Measurements from ENCODE around the gene TDG.
"Not testable (repeated sequence)": the region's sequence is repeated elsewhere in the genome, so short reads cannot be mapped to it uniquely, and the experiment has no call there.

The TDG gene

GRCh38 chr12:104023710-104024109 lies 58.0 kb downstream of the TDG start:
- no peak for DNase-seq

DNA sequence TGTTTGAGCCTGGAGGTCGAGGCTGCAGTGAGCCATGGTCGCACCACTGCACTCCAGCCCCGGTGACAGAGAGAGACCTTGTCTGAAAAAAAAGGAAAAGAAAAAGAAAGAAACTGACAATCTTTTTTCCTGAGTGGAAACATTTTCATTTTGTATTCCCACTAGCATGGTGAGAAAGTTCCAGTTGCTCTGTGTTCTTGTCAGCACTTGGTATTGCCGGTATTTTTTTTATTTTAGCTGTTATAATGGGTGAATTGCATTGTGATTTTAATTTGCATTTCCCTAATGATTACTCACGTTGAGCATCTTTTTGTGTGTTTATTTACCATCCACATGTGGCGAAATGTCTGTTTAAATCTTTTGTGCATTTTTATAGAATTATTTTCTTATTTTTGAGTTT lies 58.7 kb downstream of the TDG start:
- DNase-seq, result no peak

DNA sequence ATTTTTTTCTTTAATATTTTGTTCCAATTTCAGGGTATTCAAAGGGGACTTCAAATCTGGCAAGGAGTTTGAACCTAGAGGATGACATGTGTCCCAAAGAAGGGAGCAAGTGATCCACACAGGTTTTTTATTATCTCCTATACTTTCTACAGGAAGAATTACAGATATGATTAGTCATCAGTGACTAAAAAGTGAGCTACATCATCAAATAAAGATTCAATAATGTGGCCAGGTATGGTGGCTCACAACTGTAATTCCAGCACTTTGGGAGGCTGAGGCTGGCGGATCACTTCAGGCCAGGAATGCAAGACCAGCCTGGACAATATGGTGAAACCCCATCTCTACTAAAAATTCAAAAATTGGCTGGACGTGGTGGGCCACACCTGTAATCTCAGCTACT lies 60.1 kb downstream of the TDG start:
- no peak for DNase-seq

DNA sequence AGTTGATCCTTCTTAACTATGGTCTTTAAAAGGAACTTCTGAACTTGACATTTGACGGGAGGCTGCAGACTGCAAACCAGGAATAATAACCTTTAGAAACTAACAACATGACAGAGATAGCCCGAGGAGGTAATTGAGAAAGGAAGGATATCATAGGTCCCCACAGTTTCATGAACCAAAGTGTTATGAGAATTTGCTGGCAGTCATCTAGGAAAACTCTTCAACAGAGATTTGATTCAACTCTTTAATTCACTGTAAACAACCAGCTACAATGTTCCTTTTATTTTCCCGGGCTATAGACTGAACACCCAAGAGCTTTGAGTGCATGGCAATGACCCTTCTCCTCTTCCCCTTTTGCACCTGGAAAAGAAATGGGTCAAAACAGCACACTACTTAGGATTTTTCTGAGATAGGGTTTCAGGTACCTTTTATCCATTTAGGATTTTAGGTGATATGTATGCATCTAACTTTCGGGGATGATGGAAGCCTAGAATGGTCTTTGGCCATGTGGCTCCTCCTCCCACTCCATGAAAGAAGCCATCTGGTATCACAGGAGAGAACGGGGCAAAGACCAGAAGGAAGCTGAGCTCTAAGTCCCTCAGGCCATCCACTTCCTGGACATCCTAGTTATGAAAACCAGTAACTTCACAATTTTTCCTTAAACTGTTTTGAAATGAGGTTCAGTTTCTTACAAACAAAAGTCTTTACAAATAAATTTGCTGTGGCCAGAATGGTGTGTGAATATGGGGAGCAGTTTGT lies 61.3 kb downstream of the TDG start:
- no peak for DNase-seq

DNA sequence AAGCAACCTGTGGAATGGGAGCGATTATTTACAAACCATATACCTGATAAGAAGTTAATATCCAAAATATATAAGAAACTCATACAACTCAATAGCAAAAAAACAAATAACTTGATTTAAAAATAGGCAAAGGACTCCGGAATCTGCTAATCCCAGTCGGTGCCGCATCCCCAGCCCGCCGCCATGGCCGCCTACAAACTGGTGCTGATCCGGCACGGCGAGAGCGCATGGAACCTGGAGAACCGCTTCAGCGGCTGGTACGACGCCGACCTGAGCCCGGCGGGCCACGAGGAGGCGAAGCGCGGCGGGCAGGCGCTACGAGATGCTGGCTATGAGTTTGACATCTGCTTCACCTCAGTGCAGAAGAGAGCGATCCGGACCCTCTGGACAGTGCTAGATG lies 64.9 kb downstream of the TDG start:
- DNase-seq, result not testable (repeated sequence)

GRCh38 chr12:104036143-104036542 lies 70.5 kb downstream of the TDG start:
- not testable (repeated sequence) for DNase-seq
